ENCODE data around the gene SNX25.

The SNX25 gene

DNA sequence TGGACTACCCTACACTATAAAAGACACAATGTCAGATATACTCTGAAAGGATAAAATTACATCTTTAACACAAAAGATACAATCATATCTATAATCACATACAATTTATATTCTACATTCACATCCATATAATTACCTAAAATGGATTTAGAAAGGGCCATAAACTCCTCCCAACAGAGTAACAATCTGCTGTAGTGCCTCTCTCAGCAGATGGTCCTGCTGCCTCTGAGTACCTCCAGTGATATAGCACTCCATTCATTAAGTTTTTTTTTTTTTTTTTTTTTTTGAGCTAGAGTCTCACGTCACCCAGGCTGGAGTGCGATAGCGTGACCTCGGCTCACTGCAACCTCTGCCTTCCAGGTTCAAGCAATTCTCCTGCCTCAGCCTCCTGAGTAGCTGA, 194.6 kb downstream of the SNX25 start:
- Histone ChIP-seq H3K36me3 (ENCODE audit: low read depth) (peaks cover 71% of the 10 kb centered on the region), H3K4me3 (ENCODE audit: severe bottlenecking) (no peak overlapping the region), H3K4me1 (ENCODE audit: insufficient read depth, poor library complexity, severe bottlenecking) (no peaks in the 10 kb centered on the region), H3K27me3 (ENCODE audit: insufficient read depth, poor library complexity, severe bottlenecking) (no peaks in the 10 kb centered on the region), H3K27ac (ENCODE audit: poor library complexity, severe bottlenecking) (no peak overlapping the region), H3K9me3 (ENCODE audit: severe bottlenecking) (no peaks in the 10 kb centered on the region)
- ATAC-seq (ENCODE audit: low read depth) (no peak), DNase-seq (ENCODE audit: low spot score) (no peak)
- TF ChIP-seq, protein P1, sequence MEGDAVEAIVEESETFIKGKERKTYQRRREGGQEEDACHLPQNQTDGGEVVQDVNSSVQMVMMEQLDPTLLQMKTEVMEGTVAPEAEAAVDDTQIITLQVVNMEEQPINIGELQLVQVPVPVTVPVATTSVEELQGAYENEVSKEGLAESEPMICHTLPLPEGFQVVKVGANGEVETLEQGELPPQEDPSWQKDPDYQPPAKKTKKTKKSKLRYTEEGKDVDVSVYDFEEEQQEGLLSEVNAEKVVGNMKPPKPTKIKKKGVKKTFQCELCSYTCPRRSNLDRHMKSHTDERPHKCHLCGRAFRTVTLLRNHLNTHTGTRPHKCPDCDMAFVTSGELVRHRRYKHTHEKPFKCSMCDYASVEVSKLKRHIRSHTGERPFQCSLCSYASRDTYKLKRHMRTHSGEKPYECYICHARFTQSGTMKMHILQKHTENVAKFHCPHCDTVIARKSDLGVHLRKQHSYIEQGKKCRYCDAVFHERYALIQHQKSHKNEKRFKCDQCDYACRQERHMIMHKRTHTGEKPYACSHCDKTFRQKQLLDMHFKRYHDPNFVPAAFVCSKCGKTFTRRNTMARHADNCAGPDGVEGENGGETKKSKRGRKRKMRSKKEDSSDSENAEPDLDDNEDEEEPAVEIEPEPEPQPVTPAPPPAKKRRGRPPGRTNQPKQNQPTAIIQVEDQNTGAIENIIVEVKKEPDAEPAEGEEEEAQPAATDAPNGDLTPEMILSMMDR (IDR thresholded peaks at IDR 0.05; ENCODE audit: poor library complexity, severe bottlenecking): no peak

DNA sequence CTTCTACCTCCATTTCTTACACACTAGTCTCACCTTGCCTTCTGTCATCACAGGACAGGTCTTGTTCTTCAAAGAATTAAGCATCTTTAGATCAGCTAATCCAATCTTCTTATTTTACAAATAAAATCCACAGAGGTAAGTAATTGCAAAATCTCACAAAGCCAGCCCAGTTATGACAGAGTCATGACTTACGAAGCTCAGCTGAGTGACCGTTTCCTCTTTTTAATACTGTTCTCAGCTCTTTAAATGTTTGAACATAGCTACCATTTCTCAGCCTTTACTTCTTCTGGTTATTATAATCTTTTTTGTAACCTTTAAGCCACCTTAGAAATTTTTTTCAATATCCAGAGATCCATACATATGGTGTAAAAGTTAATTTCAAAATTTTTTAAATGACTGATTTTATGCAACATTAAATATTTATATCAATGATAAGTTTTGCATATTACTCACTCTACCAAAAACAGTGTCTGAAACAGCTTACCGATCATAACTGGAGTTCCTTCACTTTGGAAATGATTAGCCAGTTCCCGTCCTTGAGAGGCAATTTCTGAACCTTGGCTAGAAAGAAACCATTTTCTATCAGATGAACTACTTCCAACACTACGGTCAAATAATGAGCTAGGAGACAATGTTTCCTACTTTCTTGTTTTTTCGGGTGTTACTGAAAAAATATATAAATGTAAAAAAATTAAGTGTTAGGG, 196.1 kb downstream of the SNX25 start:
- Histone ChIP-seq H3K4me1 (ENCODE audit: insufficient read depth, poor library complexity, severe bottlenecking) (no peaks in the 10 kb centered on the region), H3K9me3 (ENCODE audit: severe bottlenecking) (no peaks in the 10 kb centered on the region), H3K27me3 (ENCODE audit: insufficient read depth, poor library complexity, severe bottlenecking) (no peaks in the 10 kb centered on the region), H3K27ac (ENCODE audit: poor library complexity, severe bottlenecking) (no peak overlapping the region), H3K36me3 (ENCODE audit: low read depth) (peaks cover 70% of the 10 kb centered on the region), H3K4me3 (ENCODE audit: severe bottlenecking) (no peak overlapping the region)
- TF ChIP-seq, protein P1 (IDR thresholded peaks at IDR 0.05; ENCODE audit: poor library complexity, severe bottlenecking): no peak
- ATAC-seq (ENCODE audit: low read depth): no peak
- no peak for DNase-seq (ENCODE audit: low spot score)

DNA sequence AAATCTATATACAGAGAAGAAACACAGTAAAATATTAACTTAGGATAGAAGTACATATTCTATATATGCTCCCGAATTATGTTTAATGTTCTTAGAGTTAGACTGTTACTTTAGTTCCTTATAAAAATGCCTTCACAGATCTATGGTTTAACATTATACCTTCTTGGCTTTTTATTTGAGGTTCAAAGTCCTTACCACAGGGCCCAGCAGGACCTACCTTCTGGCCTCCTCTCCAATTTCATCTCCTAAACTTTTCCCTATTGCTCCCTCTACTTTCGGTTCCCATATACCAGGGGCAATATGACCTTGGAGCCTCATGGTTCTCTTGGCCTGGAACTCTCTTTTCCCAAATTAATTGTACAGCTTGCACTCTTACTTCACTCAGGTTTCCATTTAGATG, 199.0 kb downstream of the SNX25 start:
- Histone ChIP-seq H3K9me3 (ENCODE audit: severe bottlenecking) (no peaks in the 10 kb centered on the region), H3K4me3 (ENCODE audit: severe bottlenecking) (no peak overlapping the region), H3K4me1 (ENCODE audit: insufficient read depth, poor library complexity, severe bottlenecking) (no peaks in the 10 kb centered on the region), H3K27me3 (ENCODE audit: insufficient read depth, poor library complexity, severe bottlenecking) (no peaks in the 10 kb centered on the region), H3K27ac (ENCODE audit: poor library complexity, severe bottlenecking) (no peak overlapping the region), H3K36me3 (ENCODE audit: low read depth) (peaks cover 49% of the 10 kb centered on the region)
- DNase-seq (ENCODE audit: low spot score): no peak
- no peak for ATAC-seq (ENCODE audit: low read depth)
- TF ChIP-seq, protein P1 (IDR thresholded peaks at IDR 0.05; ENCODE audit: poor library complexity, severe bottlenecking): no peak

DNA sequence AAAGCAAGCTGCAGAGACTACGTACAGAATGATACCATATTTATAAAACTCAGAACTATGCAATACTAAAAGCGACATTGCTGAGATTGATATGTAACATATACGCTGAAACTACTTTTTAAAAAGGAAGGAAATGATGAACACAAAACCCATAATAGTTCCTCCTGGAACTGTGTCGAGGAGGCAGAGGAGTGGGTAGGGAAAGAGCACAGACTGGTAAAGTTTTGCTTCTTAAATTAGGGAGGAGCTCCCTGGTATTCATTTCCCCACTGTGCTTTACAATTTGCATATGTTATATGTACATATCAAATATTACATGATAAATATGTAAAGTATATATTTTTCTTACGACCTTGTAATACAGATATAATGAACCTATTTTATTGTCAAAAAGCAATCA, 202.5 kb downstream of the SNX25 start:
- Histone ChIP-seq H3K4me1 (ENCODE audit: insufficient read depth, poor library complexity, severe bottlenecking) (no peaks in the 10 kb centered on the region), H3K27ac (ENCODE audit: poor library complexity, severe bottlenecking) (no peak overlapping the region), H3K4me3 (ENCODE audit: severe bottlenecking) (no peak overlapping the region), H3K36me3 (ENCODE audit: low read depth) (peaks cover 67% of the 10 kb centered on the region), H3K9me3 (ENCODE audit: severe bottlenecking) (no peaks in the 10 kb centered on the region), H3K27me3 (ENCODE audit: insufficient read depth, poor library complexity, severe bottlenecking) (no peaks in the 10 kb centered on the region)
- ATAC-seq (ENCODE audit: low read depth) (no peak), DNase-seq (ENCODE audit: low spot score) (no peak)
- TF ChIP-seq, protein P1 (IDR thresholded peaks at IDR 0.05; ENCODE audit: poor library complexity, severe bottlenecking): no peak

DNA sequence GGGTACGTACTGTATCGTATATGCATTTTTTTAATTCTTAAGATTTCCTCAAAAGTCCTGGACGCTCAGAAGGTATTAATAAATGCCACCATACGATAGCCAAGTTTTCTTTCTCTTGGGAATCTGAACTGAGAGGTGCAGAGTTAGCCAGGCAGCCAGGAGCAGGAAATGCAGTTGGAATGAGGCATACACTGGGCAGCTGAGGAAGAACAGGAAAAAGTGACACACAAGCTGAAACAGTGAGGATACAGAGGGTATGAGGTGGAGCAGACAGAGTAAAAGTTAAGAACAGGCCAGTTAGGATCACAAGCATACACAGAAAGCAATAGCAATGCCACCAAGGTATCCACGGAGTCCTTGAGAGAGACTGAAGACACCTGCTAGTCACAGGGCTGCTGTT, 203.0 kb downstream of the SNX25 start:
- Histone ChIP-seq H3K27ac (ENCODE audit: poor library complexity, severe bottlenecking) (no peak overlapping the region), H3K4me3 (ENCODE audit: severe bottlenecking) (no peak overlapping the region), H3K9me3 (ENCODE audit: severe bottlenecking) (no peaks in the 10 kb centered on the region), H3K27me3 (ENCODE audit: insufficient read depth, poor library complexity, severe bottlenecking) (no peaks in the 10 kb centered on the region), H3K4me1 (ENCODE audit: insufficient read depth, poor library complexity, severe bottlenecking) (no peaks in the 10 kb centered on the region), H3K36me3 (ENCODE audit: low read depth) (peaks cover 67% of the 10 kb centered on the region)
- DNase-seq (ENCODE audit: low spot score) (no peak), ATAC-seq (ENCODE audit: low read depth) (no peak)
- TF ChIP-seq, protein P1 (IDR thresholded peaks at IDR 0.05; ENCODE audit: poor library complexity, severe bottlenecking): no peak
